ENCODE results near the gene PDE6C. TPM values are rescaled to one million over a fixed set of nuclear protein-coding genes. Genes with fewer than 3 reads are reported as not detected.

The PDE6C gene
- total RNA-seq, 2 experiments from 2014 or later, result not detected

Other genes with a start within 250 kb of the PDE6C start
- gene MYOF, start 130.2 kb upstream of the PDE6C start, total RNA-seq, result under 1 TPM; 0.37 to 0.39 TPM
- gene CEP55, start 115.9 kb upstream of the PDE6C start, total RNA-seq, result 10 to 100 TPM; 81.1 TPM
- gene FFAR4, start 45.9 kb upstream of the PDE6C start, total RNA-seq, result not detected
- not detected for gene RBP4, start 11.3 kb upstream of the PDE6C start, total RNA-seq
- gene FRA10AC1, start 90.1 kb downstream of the PDE6C start, total RNA-seq, result 1 to 10 TPM; 5.4 to 6.0 TPM
- not detected for gene LGI1, start 145.4 kb downstream of the PDE6C start, total RNA-seq